Cortex of kidney (tissue), 1 donor: ENCODE results near the gene FGFR1OP2.
"Not testable (repeated sequence)": the region's sequence is repeated elsewhere in the genome, so short reads cannot be mapped to it uniquely, and the experiment has no call there.

ENCODE experiments used
- DNase-seq: peaks from one replicate; lab custom pipeline; 2025; lab: John Stamatoyannopoulos, UW

Gene FGFR1OP2

DNA sequence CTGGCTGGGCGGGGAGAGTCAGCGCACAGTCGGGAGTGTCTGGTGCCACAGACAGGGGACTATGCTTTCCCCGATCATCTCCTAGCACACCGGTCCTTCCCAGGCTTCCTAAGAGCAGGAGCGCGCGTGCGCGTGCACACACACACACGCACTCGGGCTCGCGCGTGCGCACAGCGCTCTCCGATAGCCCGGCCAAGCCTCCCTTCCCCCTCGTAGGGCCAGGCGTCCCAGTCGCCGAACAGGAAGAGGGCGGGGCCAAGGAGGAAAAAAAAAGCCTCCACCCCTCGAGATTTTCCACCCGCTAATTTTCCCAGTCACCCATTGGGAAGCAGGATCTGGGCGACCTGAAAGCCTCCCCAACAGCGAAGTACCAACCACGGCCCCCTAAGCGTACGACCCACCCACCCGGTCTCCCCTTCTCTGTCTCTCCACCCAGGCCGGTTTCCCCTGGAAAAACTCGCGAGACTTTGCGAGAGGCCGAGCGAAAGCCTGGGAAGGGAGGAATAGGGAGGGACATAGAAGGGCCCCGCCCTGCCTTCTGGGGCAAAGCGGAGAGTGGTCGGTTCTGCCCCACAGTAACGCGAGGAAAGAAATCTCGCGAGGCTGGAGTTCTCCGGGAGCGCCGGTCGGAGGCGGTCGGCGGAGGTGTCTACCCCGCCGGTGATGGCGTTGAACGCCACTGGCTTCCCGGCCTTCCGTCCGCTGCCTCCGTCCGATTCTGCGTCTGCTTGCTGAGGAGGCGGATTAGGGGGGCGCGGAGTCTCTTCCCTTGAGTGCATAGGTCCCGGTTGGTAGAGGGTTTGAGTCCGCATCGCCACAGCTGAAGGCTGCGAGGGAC lies at the start of gene FGFR1OP2, which contains the start of gene INTS13:
Gene FGFR1OP2, plus strand, starts transcription at position 608 of the 838 bp plus-strand sequence. CDS start 15,689 bp downstream, outside the sequence.
Gene INTS13, minus strand, starts transcription at position 119 of the 838 bp plus-strand sequence. CDS start 1,178 bp downstream, outside the sequence.
- peak; percentile 85 for DNase-seq

DNA sequence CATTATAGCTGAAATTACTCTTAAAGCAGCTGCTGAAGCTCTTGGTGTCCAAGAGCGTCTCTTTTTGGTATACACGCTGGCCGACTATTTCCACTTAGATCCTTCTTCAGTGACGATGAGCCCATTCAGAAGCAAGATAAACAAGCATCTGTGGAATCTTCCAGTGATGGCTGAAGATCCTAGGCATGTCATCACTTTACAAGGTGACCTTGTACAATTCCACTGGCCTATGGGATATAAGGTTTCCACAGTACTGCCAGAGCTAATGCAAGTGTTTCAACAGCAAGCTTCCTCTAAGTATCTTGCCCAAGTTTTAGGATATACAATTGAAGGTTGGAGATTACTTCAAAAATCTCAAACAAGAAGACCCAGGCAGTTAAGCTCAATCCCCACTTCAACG lies 47.5 kb upstream of the FGFR1OP2 start:
- no peak for DNase-seq

DNA sequence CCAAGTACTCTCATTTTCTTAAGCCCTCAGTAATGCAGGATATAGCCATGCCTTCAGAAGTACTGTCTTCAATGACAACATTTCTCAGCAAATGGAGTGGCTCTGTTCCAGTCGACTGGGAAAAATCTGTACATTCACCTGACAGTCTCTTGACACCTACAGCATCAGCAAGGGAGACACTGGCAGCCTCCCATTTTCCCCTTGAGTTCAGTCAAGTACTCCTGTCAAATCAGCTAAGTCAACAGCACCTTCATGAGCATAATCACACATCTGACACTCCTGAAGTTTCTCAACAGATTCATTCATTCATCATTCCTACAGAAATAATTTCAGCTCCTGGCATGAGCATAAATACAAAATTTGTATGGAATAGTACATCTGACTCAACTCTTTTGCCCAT lies 46.6 kb upstream of the FGFR1OP2 start:
- DNase-seq: no peak

DNA sequence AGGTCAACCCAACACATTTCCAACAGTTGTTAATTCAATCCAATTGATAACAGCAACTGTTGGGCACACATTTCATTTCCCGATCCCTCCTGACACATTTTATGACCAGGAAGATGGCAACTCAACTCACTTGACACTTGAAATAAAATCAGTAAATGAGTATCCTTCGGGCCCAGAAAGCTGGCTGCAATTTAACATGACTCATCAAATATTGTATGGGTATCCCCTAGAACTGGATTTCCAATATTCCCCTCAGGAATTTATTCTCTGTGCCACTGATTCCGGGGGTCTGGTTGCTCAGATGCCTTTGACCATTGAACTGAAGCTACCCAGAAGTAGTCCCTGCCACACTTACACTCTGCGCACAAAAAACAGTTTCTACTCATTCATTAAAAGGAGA lies 42.6 kb upstream of the FGFR1OP2 start:
- no peak for DNase-seq

DNA sequence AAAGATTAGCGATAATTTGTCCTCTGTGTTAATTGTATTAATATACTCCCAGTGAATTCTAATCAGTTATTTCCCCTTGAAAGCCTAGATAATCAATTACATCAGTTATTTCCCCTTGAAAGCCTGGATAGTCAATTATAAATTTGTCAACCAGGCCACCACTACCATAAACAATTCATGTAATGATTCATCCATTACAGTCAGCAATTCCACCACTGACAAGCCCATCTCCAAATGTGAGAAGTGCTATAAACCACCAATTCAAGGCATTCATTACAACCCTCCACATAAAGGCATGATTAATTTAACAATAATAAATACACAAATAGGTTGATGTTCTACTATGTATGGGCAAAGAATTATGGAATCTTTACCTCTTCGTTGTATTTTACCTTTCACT lies 41.4 kb upstream of the FGFR1OP2 start:
- no peak for DNase-seq

DNA sequence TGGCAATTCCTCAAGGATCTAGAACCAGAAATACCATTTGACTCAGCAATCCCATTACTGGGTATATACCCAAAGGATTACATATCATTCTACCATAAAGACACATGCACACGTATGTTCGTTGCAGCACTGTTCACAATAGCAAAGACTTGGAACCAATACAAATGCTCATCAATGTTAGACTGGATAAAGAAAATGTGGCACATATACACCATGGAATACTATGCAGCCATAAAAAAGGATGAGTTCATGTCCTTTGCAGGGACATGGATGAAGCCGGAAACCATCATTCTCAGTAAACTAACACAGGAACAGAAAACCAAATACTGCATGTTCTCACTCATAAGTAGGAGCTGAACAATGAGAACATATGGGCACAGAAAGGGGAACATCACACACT lies 34.9 kb upstream of the FGFR1OP2 start:
- not testable (repeated sequence) for DNase-seq

DNA sequence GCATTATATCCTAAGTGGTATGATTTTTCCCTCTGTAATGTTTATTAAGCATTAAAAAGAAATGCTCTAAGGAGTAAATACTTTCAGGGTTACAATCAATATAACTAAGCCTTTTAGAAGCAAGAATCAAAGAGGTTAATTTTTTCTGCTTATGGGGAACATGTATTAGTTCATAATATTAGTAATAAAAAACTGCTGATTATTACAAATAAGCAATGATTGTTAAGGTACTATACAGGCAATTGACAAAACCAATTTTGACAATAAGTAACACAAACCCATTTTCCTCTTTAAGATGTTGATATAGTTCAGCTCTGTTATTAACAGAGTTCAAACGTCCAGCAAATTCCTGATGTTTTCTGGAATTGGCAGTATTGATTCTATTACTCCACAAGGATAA lies 32.2 kb upstream of the FGFR1OP2 start:
- DNase-seq: no peak

DNA sequence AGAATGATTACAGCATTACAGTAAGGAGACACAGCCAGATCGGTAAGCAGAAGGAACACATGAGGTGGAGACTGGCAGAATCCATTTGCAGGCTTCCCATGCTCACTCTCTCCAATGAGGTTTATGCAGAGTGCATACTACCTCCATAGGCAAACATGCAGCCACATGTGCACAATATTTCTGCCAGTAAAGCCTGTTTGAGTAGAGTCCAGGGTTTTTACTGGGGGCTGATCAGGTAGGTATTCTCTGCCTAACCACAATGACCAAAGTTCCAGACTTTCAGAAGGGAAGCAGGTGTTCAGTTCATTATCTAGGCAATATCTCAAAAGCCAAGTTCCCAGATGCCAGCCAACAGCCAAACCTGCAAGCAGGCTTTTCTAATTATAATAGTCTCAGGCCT lies 31.6 kb upstream of the FGFR1OP2 start:
- no peak for DNase-seq

DNA sequence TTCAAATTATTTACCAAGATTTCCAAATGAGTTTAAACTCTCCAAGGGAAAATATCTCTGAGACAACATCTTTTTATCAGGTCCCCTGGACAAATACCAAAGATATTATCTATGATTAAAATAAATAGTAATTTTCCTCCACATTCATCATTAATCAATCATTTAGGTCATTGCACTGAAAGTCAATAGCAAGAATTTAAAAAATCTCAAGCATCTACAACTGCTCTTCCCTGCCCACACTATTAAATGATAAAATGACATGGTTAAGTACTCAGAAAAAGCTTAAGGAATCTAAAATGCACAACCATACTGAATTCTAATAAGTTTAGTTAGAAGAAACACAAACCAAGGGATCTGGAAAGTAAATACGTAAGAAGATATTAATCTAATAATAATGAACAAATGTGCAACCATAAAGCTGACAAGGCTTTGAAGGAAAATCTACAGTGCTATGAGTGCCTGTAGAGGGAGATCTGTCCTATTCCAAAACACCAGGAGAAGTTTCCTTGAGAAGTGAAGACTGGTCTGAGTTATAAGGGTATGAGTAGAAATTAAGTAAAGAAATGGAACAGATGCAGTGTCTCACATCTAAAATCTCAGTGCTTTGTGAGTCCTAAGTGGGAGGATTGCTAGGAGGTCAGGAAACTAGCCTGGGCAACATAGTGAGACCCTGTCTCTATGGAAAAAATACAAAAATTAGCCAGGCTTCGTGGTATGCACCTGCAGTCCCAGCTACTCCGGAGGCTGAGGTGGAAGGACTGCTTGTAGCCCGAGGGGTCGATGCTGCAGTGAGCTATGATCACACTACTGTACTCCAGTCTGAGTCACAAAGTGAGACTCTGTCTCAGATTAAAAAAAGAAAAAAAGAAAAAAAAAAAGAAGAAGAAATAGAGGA lies 19.7 kb upstream of the FGFR1OP2 start:
- no peak for DNase-seq

DNA sequence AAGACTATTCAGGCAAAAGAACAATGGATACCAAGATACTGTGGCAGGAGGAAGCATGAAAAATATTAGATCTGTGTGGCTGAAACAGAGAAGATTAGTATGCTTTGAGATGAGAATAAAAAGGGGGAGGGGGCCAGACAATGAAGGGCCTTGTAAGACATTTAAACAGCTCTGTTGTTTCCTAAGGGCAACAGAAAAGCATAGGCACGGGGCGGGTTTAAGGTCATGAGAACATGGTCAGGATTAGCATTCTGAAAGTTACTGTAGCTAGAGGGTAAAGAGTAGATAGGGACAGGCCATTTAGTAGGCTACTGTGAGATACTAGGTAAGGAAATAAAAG lies 19.1 kb upstream of the FGFR1OP2 start:
- no peak for DNase-seq

DNA sequence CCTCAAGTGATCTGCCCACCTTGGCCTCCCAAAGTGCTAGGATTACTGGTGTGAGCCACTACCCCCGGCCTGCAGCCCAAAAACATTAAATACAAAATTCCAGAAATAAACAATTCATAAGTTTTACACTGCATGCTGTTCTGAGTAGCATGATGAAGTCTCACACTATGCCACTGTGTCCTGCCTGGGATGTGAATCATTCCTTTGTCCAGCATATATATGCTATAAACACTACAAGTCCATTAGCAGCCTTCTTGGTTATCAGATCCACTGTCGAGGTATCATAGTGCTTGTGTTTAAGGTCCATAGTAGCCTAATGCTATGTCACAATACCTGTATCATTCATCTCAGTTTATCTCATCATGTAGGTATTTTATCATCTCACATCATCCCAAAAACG lies 16.4 kb upstream of the FGFR1OP2 start:
- DNase-seq: no peak

DNA sequence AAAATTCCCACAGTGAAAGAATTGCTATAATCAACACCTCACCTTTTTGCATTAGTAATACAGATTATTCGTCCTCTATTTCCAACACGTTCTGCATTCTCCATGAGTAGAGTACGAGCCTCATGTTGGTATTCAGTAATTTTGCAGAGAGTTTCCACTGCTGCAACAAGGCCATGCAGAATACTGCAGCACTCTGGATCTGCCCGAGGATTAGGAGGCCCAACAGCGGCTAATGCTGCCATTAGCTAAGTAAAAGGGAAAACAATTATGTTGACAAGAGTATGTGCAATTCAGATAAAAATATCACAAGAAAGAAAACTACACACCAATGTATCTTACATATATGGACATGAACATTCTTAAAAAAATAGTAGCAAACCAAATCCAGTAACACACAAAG lies 9.6 kb upstream of the FGFR1OP2 start:
- DNase-seq: no peak

DNA sequence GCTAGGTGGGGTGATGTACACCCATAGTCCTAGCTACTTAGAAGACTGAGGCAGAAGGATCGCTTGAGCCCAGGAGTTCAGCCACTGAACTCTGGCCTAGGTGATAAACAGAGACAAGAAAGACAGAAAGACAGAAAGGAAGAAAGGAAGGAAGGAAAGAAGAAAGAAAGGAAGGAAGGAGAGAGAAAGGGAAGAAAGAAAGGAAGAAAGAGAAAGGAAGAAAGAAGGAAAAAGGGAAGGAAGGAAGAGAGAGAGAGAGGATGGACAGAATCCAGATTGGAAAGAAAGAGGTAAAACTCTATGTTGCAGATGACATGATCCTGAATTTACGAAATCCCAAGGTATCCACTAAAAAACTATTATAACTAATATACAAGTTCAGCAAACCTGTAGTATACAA lies 8.7 kb upstream of the FGFR1OP2 start:
- no peak for DNase-seq

DNA sequence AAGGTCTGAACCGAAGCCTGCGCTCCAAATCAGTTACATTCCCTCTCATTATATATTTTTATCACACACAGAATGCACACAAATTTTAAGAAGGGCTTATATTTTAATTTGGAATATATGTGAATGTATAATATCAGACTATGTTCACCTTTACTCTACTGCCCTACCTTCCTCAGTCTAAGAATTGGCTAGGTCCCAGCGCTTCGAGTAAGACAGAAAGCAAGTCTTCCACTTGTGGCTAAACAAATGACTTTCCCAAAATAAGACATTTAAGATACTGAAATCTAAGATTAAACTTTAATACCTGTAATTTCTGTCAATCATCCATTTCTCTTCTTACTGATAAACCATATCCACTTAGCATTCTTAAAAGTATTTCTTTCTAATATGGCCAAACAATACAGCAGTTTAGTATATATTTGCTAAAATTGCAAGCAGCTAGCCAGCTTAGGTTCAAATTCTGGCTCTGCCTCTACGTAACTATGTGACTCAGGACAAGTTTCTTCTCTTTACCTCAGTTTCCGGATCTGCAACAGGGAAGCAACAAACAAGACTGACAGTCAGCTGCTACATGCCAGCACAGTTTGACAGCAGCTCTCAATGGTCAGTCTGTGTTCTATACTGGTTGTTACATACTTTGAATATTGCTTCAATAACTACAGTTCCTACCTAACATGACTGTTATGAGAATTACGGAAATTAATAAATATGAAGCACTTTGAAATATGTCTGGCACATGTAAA lies 2.5 kb upstream of the FGFR1OP2 start:
- no peak for DNase-seq

DNA sequence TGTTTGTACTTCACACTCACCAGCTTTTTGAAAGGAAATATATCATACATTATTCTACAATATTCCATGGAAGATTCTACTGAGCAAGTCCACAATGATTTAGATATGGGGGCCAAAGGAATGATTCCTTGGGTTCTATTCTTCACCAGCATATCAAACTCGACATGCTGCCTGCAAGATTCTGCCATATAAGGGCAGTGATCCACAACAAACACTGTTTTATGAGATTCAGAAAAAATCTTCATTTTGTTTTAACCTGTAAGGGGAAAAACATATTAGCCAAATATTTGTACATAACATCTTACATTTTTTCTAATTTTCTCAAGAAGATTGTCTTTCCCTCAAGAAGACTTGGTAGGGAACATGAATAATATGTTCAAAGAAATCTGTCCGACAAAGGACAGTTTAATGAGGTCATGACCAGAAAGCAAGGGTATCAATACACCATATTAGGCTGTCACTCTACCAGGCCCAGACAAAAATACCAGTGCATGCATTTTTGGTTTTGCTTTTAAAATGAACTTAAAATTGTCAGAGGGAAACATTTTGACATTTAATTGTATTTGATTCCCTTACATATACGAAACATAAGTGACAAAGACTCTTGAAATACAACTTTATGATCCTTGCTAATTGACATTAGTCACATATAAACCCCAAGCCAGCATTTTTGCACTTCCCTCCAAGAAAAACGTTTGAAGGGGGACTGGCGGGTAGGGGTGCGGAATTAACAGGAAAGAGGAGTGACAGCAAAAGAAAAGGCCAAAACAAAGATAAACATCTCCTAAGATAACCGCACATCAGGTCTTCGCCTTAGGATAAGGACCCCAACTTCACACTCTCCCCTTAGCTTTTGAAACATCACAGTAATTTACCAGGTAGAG lies 1.5 kb upstream of the FGFR1OP2 start:
- DNase-seq: no peak

DNA sequence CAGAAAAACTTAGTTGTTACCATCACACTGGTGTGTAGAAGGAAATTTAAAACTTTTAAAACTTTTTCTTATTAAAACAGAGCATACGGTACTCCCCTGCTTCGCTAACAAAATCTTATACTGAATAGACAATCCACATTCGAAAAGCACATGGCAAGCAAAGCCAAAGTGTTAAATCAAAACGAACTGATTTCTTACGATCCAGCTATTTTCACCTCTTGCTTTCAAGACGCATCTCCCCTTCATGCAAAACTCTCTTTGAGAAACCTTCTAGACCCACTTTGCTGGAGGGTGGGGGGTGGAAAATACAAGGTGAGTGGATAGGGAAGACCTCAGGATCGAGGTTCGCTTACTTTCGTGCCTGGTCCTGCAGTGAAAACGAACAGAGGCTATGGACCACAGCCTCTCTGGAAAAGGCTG lies 817 bp upstream of the FGFR1OP2 start:
- no peak for DNase-seq

DNA sequence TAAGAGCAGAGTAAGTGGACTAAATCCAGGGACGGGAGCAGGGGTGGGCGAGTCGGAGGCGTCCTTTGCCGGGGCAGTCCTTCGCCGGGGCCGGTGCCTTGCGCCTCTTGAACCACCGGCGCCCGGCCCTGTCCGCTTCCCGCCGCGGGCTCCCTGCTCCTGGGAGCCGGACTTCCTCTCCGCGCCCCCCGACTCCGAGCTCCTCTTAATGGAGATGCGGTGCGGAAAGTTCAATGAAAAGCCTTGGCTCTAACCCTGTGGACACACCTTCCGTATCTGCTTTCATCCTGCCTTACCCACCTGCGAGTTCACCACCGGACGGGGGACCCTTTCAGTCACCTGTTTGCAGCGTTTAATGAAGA lies 412 bp downstream of the FGFR1OP2 start:
- DNase-seq: no peak

DNA sequence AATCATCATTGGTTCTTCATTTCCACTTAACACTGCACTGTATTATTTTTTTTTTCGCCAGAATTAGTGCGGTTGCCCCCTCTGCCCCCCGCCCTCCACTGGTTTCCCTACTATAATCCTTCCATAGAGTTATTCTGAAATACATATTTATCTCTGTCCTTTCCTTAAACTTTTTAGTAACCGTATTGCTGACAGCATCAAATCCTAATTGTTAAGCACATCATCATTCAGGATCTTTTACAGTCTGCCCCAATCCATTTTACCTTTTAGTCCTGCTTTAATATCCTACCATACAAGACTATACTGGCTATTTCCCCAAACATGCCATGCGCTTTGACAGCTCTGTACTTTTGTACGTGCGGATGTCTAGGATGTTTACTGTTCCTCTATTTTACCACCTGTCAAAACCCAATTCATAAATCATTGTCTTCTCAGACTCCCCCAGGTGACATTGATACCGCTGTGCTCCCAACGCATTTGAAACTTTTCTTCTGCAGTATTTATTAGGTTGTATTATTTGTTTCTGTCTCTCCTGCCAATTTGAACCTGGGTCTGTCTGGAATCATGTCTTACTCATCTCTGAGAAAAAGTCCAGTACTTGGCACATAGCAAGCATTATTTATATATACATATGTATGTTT lies 1.0 kb downstream of the FGFR1OP2 start:
- no peak for DNase-seq

DNA sequence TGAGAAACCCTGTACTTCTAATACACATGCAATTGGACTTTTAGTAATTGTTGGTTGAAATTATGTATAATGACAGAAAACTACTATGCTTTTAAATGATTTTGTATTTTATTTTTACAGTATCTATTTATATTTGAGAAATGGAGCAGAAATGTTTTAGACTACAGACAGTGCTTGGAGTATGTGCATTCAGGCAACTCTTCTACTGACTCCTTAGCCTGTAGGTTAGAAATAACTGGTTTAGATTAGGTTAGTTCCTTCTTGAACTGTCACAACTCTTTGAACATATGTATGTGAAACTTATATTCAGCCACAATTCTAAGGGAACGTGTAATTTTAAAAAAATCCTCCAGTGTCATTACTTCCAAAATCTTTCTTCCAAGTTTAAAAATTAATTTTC lies 1.7 kb downstream of the FGFR1OP2 start:
- DNase-seq: no peak

DNA sequence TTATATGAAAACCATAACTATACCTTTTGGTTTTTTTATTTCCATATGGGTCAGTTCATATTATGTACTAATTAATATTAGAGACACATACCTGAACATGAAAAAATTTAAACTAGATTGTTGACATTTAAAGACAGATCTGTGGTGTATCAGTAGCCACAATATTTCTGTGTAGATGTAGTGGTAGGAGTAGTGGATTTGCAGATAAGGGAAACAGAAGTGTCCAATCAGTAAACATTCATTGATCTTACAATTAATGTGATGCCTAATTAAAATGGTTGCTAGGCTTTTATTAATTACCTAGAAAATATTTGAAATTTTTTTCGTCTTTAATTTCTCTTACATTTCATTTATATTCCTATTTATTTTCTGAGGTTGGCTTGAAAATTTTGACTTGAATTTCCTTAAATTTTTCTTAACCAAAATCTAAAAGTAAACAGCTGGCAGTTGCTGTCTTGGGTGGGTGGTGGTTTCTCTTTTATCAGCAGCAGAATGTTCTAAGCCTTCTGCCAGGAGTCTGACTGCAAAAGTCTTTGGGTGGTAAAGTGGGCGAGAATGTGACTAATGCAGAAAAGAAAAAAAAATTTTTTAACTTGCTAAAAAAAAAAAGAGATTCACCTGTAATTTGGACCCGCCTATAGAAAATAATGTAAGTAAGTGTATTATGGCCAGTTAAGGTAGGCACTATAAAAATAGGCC lies 2.4 kb downstream of the FGFR1OP2 start:
- no peak for DNase-seq
